K562 (cell line): ENCODE data around the gene GLT1D1. TPM values are rescaled to one million over a fixed set of nuclear protein-coding genes. Genes with fewer than 3 reads are reported as not detected.

Source experiments
- ATF1 ChIP-seq, 2 experiments: fragments of 450-650 bp in 1 of 2; IDR thresholded peaks; 2 replicates each; pipeline ENCODE4 v1.6.1; 2016; ENCODE audit warnings: missing compliant biosample characterization in 1 of 2, missing genetic modification characterization in 1 of 2
- CBX3 ChIP-seq, 2 experiments: IDR thresholded peaks; 1 replicate in 1 of 2; 2 replicates in 1 of 2; pipeline ENCODE4 v1.6.1; 2012; ENCODE audit warnings: inconsistent platforms in 2 of 2, low read length in 2 of 2, borderline replicate concordance in 1 of 2, control low read depth in 1 of 2
- SPI1 ChIP-seq: IDR thresholded peaks from 2 replicates; pipeline ENCODE4 v1.6.1; 2011; ENCODE audit warnings: low read depth, low read length, control low read depth, borderline replicate concordance
- TFAM ChIP-seq: fragments of 250-450 bp; sonication (Bioruptor Pico); conservative IDR thresholded peaks from 2 replicates; pipeline ENCODE4 v1.5.0; 2021; ENCODE audit warnings: mild to moderate bottlenecking, moderate library complexity
- YY1 ChIP-seq, 3 experiments: IDR thresholded peaks; 2 replicates each; pipeline ENCODE4 v1.6.1; 2011; ENCODE audit warnings: low read length in 2 of 3, mild to moderate bottlenecking in 2 of 3, moderate library complexity in 2 of 3, borderline replicate concordance in 1 of 3, control low read depth in 1 of 3, low read depth in 1 of 3; ENCODE audit not compliant: insufficient read depth in 3 of 3, insufficient replicate concordance in 2 of 3, control insufficient read depth in 1 of 3, insufficient read length in 1 of 3; ENCODE audit errors: extremely low read depth in 1 of 3
- polyA plus RNA-seq, 8 experiments: library from polyadenylated mRNA; depleted of rRNA in 4 of 8; stranded (reverse) in 5 of 8; unstranded in 3 of 8; fragments of >200 nt; fragmentation: Nextera tagmentation in 2 of 8; fragmentation: Illumina TruSeq in 1 of 8; extraction: Ambion mirVana in 2 of 8; extraction: Trizol in 1 of 8; gene quantifications; 2 replicates each; pipeline versions ENCODE4 v1.2.1 to v1.2.3, GENCODE V29; 2011 to 2014; ENCODE audit warnings: inconsistent platforms in 1 of 8, missing spikeins in 1 of 8
- total RNA-seq, 7 experiments: library from RNA; depleted of rRNA in 6 of 7; stranded (reverse); fragments of >200 nt in 6 of 7; fragmentation: Illumina TruSeq in 2 of 7; extraction: Trizol in 2 of 7; gene quantifications; 2 replicates each; pipeline versions ENCODE4 v1.2.1 to v1.2.3, GENCODE V29; 2011 to 2021; ENCODE audit warnings: low replicate concordance in 1 of 7
- TF ChIP-seq, protein P1 (sequence below): fragments of 450-650 bp; IDR thresholded peaks from 2 replicates; pipeline ENCODE4 v1.6.1; 2016; ENCODE audit warnings: mild to moderate bottlenecking, moderate library complexity

Gene GLT1D1
- total and polyA plus RNA-seq, 9 of the 15 experiments (the other 6 are each of a cell fraction or from before 2014, with no cell fraction given), result 0.04 TPM; not detected in 8

DNA sequence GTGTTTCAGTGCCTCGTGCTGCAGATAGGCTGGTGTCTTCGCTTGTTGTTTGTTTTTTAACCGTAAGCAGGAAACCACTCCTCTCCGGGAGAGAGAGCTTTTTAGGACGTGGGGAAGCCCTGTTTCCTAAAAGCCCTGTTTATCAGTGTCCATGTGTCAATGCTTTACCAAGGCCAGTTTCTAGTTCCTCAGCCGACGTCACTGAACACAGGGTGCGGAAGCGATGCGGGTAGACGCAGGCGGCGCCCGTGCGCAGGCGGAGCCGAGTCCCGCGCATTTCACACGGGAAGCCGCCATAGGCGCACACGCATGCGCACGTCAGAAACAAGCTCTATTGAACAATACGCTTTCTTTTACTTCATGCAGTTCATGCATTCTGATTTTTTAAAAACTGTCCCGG lies 79.8 kb downstream of the GLT1D1 start (continued):
- peak; percentile 31; the same call in 1 of the 2 replicates for TF ChIP-seq SPI1
- TF ChIP-seq CBX3 (IDR thresholded peaks at IDR 0.05; ENCODE audit: borderline replicate concordance in 1 of 2, low read length in 2 of 2), result peak in 1 of 2 experiments; percentile 46; a peak in 1 of 3 replicates
- TF ChIP-seq ATF1 (CRISPR knock-in tag; IDR thresholded peaks at IDR 0.05), result no peak
- peak; percentile 41; the same call in 1 of the 2 replicates for TF ChIP-seq ATF1 (tag; IDR thresholded peaks at IDR 0.05)
- no peak for TF ChIP-seq TFAM
- peak in 1 of 3 experiments; percentile 19 for TF ChIP-seq YY1 (IDR thresholded peaks at IDR 0.05; ENCODE audit: borderline replicate concordance in 1 of 3, control insufficient read depth in 1 of 3, extremely low read depth in 1 of 3, insufficient read depth in 3 of 3, insufficient read length in 1 of 3, insufficient replicate concordance in 2 of 3, low read depth in 1 of 3, low read length in 2 of 3)
- TF ChIP-seq, protein P1, sequence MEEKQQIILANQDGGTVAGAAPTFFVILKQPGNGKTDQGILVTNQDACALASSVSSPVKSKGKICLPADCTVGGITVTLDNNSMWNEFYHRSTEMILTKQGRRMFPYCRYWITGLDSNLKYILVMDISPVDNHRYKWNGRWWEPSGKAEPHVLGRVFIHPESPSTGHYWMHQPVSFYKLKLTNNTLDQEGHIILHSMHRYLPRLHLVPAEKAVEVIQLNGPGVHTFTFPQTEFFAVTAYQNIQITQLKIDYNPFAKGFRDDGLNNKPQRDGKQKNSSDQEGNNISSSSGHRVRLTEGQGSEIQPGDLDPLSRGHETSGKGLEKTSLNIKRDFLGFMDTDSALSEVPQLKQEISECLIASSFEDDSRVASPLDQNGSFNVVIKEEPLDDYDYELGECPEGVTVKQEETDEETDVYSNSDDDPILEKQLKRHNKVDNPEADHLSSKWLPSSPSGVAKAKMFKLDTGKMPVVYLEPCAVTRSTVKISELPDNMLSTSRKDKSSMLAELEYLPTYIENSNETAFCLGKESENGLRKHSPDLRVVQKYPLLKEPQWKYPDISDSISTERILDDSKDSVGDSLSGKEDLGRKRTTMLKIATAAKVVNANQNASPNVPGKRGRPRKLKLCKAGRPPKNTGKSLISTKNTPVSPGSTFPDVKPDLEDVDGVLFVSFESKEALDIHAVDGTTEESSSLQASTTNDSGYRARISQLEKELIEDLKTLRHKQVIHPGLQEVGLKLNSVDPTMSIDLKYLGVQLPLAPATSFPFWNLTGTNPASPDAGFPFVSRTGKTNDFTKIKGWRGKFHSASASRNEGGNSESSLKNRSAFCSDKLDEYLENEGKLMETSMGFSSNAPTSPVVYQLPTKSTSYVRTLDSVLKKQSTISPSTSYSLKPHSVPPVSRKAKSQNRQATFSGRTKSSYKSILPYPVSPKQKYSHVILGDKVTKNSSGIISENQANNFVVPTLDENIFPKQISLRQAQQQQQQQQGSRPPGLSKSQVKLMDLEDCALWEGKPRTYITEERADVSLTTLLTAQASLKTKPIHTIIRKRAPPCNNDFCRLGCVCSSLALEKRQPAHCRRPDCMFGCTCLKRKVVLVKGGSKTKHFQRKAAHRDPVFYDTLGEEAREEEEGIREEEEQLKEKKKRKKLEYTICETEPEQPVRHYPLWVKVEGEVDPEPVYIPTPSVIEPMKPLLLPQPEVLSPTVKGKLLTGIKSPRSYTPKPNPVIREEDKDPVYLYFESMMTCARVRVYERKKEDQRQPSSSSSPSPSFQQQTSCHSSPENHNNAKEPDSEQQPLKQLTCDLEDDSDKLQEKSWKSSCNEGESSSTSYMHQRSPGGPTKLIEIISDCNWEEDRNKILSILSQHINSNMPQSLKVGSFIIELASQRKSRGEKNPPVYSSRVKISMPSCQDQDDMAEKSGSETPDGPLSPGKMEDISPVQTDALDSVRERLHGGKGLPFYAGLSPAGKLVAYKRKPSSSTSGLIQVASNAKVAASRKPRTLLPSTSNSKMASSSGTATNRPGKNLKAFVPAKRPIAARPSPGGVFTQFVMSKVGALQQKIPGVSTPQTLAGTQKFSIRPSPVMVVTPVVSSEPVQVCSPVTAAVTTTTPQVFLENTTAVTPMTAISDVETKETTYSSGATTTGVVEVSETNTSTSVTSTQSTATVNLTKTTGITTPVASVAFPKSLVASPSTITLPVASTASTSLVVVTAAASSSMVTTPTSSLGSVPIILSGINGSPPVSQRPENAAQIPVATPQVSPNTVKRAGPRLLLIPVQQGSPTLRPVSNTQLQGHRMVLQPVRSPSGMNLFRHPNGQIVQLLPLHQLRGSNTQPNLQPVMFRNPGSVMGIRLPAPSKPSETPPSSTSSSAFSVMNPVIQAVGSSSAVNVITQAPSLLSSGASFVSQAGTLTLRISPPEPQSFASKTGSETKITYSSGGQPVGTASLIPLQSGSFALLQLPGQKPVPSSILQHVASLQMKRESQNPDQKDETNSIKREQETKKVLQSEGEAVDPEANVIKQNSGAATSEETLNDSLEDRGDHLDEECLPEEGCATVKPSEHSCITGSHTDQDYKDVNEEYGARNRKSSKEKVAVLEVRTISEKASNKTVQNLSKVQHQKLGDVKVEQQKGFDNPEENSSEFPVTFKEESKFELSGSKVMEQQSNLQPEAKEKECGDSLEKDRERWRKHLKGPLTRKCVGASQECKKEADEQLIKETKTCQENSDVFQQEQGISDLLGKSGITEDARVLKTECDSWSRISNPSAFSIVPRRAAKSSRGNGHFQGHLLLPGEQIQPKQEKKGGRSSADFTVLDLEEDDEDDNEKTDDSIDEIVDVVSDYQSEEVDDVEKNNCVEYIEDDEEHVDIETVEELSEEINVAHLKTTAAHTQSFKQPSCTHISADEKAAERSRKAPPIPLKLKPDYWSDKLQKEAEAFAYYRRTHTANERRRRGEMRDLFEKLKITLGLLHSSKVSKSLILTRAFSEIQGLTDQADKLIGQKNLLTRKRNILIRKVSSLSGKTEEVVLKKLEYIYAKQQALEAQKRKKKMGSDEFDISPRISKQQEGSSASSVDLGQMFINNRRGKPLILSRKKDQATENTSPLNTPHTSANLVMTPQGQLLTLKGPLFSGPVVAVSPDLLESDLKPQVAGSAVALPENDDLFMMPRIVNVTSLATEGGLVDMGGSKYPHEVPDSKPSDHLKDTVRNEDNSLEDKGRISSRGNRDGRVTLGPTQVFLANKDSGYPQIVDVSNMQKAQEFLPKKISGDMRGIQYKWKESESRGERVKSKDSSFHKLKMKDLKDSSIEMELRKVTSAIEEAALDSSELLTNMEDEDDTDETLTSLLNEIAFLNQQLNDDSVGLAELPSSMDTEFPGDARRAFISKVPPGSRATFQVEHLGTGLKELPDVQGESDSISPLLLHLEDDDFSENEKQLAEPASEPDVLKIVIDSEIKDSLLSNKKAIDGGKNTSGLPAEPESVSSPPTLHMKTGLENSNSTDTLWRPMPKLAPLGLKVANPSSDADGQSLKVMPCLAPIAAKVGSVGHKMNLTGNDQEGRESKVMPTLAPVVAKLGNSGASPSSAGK, result peak; percentile 82
- TF ChIP-seq, all 486 proteins: peak for 18
